ENCODE results near the gene ZNF511. TPM values are rescaled to one million over a fixed set of nuclear protein-coding genes. Genes with fewer than 3 reads are reported as not detected.

ZNF511 gene
- total RNA-seq, 4 donors from 2014 or later, result 15.5 to 24.4 (median 17.3) TPM

- under 1% methylated on average over 22 of the region's 25 CpGs for WGBS
- Histone ChIP-seq H3K9me3 (no peaks in the 10 kb centered on the region), H3K27me3 (no peaks in the 10 kb centered on the region), H3K27ac (peak overlapping the region; percentile 100), H3K4me3 (peak overlapping the region; percentile 100), H3K36me3 (peaks cover 35% of the 10 kb centered on the region), H3K4me1 (peaks cover 35% of the 10 kb centered on the region)
- peak in 1 of 2 donors; percentile 90 for DNase-seq (ENCODE audit: low spot score in 2 of 2)
- TF ChIP-seq POLR2AphosphoS5 (IDR thresholded peaks at IDR 0.05) (no peak), POLR2A (IDR thresholded peaks at IDR 0.05) (no peak)
- TF ChIP-seq, protein P1, sequence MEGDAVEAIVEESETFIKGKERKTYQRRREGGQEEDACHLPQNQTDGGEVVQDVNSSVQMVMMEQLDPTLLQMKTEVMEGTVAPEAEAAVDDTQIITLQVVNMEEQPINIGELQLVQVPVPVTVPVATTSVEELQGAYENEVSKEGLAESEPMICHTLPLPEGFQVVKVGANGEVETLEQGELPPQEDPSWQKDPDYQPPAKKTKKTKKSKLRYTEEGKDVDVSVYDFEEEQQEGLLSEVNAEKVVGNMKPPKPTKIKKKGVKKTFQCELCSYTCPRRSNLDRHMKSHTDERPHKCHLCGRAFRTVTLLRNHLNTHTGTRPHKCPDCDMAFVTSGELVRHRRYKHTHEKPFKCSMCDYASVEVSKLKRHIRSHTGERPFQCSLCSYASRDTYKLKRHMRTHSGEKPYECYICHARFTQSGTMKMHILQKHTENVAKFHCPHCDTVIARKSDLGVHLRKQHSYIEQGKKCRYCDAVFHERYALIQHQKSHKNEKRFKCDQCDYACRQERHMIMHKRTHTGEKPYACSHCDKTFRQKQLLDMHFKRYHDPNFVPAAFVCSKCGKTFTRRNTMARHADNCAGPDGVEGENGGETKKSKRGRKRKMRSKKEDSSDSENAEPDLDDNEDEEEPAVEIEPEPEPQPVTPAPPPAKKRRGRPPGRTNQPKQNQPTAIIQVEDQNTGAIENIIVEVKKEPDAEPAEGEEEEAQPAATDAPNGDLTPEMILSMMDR (IDR thresholded peaks at IDR 0.05), result peak; percentile 54 to 61
These were observed 816 bp upstream of the ZNF511 start for GRCh38 chr10:133307776-133308420.

GRCh38 chr10:133309100-133309719 is 496 bp downstream of the ZNF511 start:
- H3K27ac ChIP-seq, result peak overlapping the region; percentile 100
- TF ChIP-seq POLR2AphosphoS5 (IDR thresholded peaks at IDR 0.05) (no peak), POLR2A (IDR thresholded peaks at IDR 0.05) (no peak), EP300 (IDR thresholded peaks at IDR 0.05) (no peak)
- TF ChIP-seq, protein P1 (IDR thresholded peaks at IDR 0.05), result no peak
- 32% methylated on average over 35 of the region's 46 CpGs for WGBS
- H3K9me3 ChIP-seq, result no peaks in the 10 kb centered on the region
- peak; percentile 96 to 97 for DNase-seq (ENCODE audit: low spot score in 2 of 2)
- peaks cover 35% of the 10 kb centered on the region for H3K4me1 ChIP-seq
- no peaks in the 10 kb centered on the region for H3K27me3 ChIP-seq
- H3K4me3 ChIP-seq, result peak overlapping the region; percentile 100
- peaks cover 37% of the 10 kb centered on the region for H3K36me3 ChIP-seq

DNA sequence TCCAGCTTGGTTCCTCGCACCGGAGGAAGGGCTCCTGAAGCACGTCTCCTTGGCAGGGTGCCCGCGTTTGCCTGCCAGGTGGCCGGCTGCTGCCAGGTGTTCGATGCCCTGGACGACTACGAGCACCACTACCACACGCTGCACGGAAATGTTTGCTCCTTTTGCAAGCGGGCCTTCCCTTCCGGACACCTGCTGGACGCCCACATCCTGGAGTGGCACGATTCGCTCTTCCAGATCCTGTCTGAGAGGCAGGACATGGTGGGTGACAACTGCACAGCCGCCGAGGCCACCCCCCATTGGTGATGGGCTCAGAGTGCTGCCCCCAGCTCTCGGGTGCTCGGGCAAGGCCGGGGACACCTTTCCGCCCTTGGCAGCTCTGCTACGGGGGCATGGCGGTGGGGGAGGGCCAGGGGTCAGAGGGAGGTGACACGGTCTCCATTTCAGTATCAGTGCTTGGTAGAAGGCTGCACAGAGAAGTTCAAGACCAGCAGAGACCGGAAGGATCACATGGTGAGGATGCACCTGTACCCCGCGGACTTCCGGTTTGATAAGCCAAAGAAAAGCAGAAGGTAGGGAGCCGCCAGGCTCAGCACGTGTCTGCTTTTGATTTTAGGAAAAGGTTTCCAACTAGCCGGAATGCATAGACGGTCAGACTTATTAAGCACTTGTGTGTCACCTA is 1.1 kb downstream of the ZNF511 start:
- peak overlapping the region; percentile 100 for H3K4me3 ChIP-seq
- no peak overlapping the region for H3K27ac ChIP-seq
- no peaks in the 10 kb centered on the region for H3K9me3 ChIP-seq
- DNase-seq (ENCODE audit: low spot score in 2 of 2), result no peak
- TF ChIP-seq EP300 (IDR thresholded peaks at IDR 0.05) (no peak), POLR2AphosphoS5 (IDR thresholded peaks at IDR 0.05) (no peak), POLR2A (IDR thresholded peaks at IDR 0.05) (no peak)
- TF ChIP-seq, protein P1 (IDR thresholded peaks at IDR 0.05), result no peak
- no peaks in the 10 kb centered on the region for H3K27me3 ChIP-seq
- WGBS, result 86% methylated on average over 33 of the region's 33 CpGs
- H3K4me1 ChIP-seq, result peaks cover 35% of the 10 kb centered on the region
- peaks cover 37% of the 10 kb centered on the region for H3K36me3 ChIP-seq

DNA sequence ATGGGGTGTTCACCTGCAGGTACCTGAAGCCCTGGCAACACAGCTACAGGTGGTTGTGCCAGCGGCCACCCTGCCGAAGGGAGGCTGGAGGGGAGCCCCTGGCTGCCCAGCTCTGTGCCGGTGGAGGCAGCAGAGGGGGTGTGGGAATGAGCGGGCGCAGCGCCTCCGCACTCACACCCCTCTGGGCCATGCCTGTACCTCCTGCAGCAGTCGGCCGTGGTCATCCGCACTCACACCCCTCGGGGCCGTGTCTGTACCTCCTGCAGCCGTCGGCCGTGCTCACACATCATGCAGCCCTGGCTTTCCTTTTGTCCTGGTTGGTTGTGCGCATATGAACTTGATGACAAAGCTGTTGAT is 1.7 kb downstream of the ZNF511 start:
- no peak overlapping the region for H3K4me3 ChIP-seq
- no peak overlapping the region for H3K27ac ChIP-seq
- TF ChIP-seq POLR2AphosphoS5 (IDR thresholded peaks at IDR 0.05), result no peak
- TF ChIP-seq POLR2A (IDR thresholded peaks at IDR 0.05), result no peak
- TF ChIP-seq EP300 (IDR thresholded peaks at IDR 0.05), result no peak
- TF ChIP-seq, protein P1 (IDR thresholded peaks at IDR 0.05), result no peak
- 100% methylated on average over 3 of the region's 16 CpGs for WGBS
- no peak for DNase-seq (ENCODE audit: low spot score in 2 of 2)
- H3K9me3 ChIP-seq, result no peaks in the 10 kb centered on the region
- no peaks in the 10 kb centered on the region for H3K27me3 ChIP-seq
- H3K36me3 ChIP-seq, result peaks cover 37% of the 10 kb centered on the region
- H3K4me1 ChIP-seq, result peaks cover 33% of the 10 kb centered on the region

GRCh38 chr10:133310789-133311188 is 2.1 kb downstream of the ZNF511 start:
- Histone ChIP-seq H3K4me1 (peaks cover 30% of the 10 kb centered on the region), H3K27me3 (no peaks in the 10 kb centered on the region), H3K27ac (no peak overlapping the region), H3K4me3 (no peak overlapping the region), H3K36me3 (peaks cover 37% of the 10 kb centered on the region), H3K9me3 (no peaks in the 10 kb centered on the region)
- no peak for TF ChIP-seq EP300 (IDR thresholded peaks at IDR 0.05)
- TF ChIP-seq, protein P1 (IDR thresholded peaks at IDR 0.05), result no peak
- DNase-seq (ENCODE audit: low spot score in 2 of 2), result no peak
- WGBS, result 97% methylated on average over 8 of the region's 8 CpGs

All from suprapubic skin (tissue), 4 donors.